Measurements from ENCODE around the gene REEP5.

Gene REEP5

DNA sequence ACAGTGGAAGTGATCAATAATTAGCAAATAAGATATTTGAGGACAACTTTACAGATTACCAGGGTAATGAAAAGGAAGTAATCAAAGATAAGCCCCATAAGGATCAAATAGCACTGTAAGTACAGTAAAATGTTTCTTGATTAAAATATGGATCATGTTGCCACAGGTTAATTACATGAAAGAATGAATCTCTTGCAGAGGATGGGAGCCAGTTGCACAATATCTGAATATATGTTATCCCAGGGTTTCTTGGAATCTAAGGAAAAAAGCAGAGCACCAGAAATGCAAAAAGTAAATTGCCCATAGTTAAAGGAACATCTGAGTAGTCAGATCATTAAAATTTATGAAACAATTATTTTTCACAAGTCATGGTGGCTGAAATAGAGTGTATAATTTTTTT, 74.7 kb downstream of the REEP5 start:
- ChIA-PET CTCF (no interaction called here), POLR2A (no interaction called here)
- no peak for DNase-seq (ENCODE audit: extremely low spot score)
- TF ChIP-seq FOXK2 (IDR thresholded peaks at IDR 0.05) (no peak), LEF1 (IDR thresholded peaks at IDR 0.05; ENCODE audit: borderline replicate concordance) (no peak), NFRKB (IDR thresholded peaks at IDR 0.05) (no peak), TARDBP (IDR thresholded peaks at IDR 0.05) (no peak), HDGF (IDR thresholded peaks at IDR 0.05; ENCODE audit: borderline replicate concordance) (no peak), SP1 (IDR thresholded peaks at IDR 0.05) (no peak), SUZ12 (IDR thresholded peaks at IDR 0.05) (no peak), CTBP1 (IDR thresholded peaks at IDR 0.05; ENCODE audit: borderline replicate concordance) (no peak), ZNF384 (IDR thresholded peaks at IDR 0.05) (no peak), L3MBTL2 (conservative IDR thresholded peaks at IDR 0.05) (no peak), ARNT (IDR thresholded peaks at IDR 0.05) (no peak)

GRCh38 chr5:112846556-112846955, 75.5 kb downstream of the REEP5 start:
- POLR2A ChIA-PET: interaction anchor here (0.8 kb wide), 1 partner anchor 14 kb away, joined by 3 read pairs; the partner anchor contains the start of gene SRP19
- no peak for TF ChIP-seq HDGF (IDR thresholded peaks at IDR 0.05; ENCODE audit: borderline replicate concordance)
- TF ChIP-seq ELF4 (IDR thresholded peaks at IDR 0.05): no peak
- TF ChIP-seq ZNF384 (IDR thresholded peaks at IDR 0.05): no peak
- CTCF ChIA-PET: no interaction called here
- no peak for DNase-seq (ENCODE audit: extremely low spot score)

DNA sequence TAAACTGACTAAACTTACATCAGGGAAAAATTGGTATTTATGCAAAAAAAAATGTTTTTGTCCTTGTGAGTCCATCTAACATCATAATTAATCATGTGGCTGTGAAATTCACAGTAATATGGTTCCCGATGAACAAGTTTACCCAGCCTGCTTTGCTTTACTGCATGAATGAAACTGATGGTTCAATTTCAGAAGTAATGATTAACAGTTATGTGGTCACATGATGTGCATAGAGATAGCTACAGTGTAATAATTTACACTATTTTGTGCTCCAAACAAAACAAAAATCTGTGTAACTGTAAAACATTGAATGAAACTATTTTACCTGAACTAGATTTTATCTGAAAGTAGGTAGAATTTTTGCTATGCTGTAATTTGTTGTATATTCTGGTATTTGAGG, 77.5 kb downstream of the REEP5 start:
- POLR2A ChIA-PET: no interaction called here
- CTCF ChIA-PET: no interaction called here

DNA sequence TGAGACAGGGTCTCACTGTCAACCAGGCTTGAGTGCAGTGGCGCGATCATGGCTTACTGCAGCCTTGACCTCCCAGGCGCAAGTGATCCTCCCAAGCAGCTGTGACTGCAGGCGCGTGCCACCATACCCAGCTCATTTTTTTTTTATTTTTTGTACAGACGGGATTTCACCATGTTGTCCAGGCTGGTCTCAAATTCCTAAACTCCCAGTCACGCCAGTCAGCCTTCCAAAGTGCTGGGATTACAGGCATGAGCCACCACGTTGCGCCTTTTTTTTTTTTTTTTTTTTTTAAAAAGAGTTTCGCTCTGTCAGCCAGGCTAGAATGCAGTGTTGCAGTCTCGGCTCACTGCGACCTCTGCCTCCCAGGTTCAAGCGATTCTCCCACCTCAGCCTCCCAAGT, 88.1 kb downstream of the REEP5 start:
- CTCF ChIA-PET: interaction anchor here (0.6 to 0.8 kb wide), 3 partner anchors 14 to 25 kb away, joined by 3 to 4 read pairs (median 4); no protein-coding TSS in a partner anchor
- POLR2A ChIA-PET: no interaction called here
- TF ChIP-seq LEF1 (IDR thresholded peaks at IDR 0.05; ENCODE audit: borderline replicate concordance) (no peak), ELF4 (IDR thresholded peaks at IDR 0.05) (no peak), SUZ12 (IDR thresholded peaks at IDR 0.05) (no peak), BHLHE40 (IDR thresholded peaks at IDR 0.05; ENCODE audit: borderline replicate concordance) (no peak), FOXM1 (IDR thresholded peaks at IDR 0.05; ENCODE audit: borderline replicate concordance) (no peak), NFRKB (IDR thresholded peaks at IDR 0.05) (no peak), HDGF (IDR thresholded peaks at IDR 0.05; ENCODE audit: borderline replicate concordance) (no peak), SP1 (IDR thresholded peaks at IDR 0.05) (no peak), TARDBP (IDR thresholded peaks at IDR 0.05) (no peak), L3MBTL2 (conservative IDR thresholded peaks at IDR 0.05) (no peak), FOXA1 (IDR thresholded peaks at IDR 0.05) (no peak), ZNF384 (IDR thresholded peaks at IDR 0.05) (no peak), CTBP1 (IDR thresholded peaks at IDR 0.05; ENCODE audit: borderline replicate concordance) (no peak), PKNOX1 (IDR thresholded peaks at IDR 0.05) (no peak), FOXK2 (IDR thresholded peaks at IDR 0.05) (no peak), ARNT (IDR thresholded peaks at IDR 0.05) (no peak)

More for the DNA sequence above, 77.5 kb downstream of the REEP5 start:
- TF ChIP-seq LEF1 (IDR thresholded peaks at IDR 0.05; ENCODE audit: borderline replicate concordance) (no peak), SP1 (IDR thresholded peaks at IDR 0.05) (no peak), ZNF384 (IDR thresholded peaks at IDR 0.05) (no peak), ARNT (IDR thresholded peaks at IDR 0.05) (no peak), NFRKB (IDR thresholded peaks at IDR 0.05) (no peak), BHLHE40 (IDR thresholded peaks at IDR 0.05; ENCODE audit: borderline replicate concordance) (no peak), TARDBP (IDR thresholded peaks at IDR 0.05) (no peak)
- DNase-seq (ENCODE audit: extremely low spot score): no peak

DNA sequence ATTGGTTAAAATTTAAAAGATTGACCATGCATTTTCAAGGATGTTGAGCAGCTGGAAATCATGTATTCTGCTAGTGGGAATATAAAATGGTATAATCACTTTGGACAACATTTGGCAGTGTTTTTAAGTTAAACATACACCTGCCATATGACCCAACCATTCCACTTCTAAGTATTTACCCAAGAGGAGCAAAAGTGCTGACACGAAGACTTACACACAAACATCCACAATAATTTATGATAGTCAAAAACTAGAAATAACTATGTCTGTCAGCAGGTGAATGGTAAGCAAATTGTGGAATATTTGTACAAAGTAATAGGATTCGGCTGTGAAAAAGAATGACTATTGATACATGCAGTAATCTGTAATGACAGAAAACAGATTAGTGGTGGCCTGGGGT, 91.6 kb downstream of the REEP5 start:
- POLR2A ChIA-PET: no interaction called here
- CTCF ChIA-PET: interaction anchor here (1.4 kb wide), 1 partner anchor 18 kb away, joined by 4 read pairs; no protein-coding TSS in a partner anchor
- no peak for DNase-seq (ENCODE audit: extremely low spot score)
- TF ChIP-seq HDGF (IDR thresholded peaks at IDR 0.05; ENCODE audit: borderline replicate concordance) (no peak), TARDBP (IDR thresholded peaks at IDR 0.05) (no peak), NFRKB (IDR thresholded peaks at IDR 0.05) (no peak), ELF4 (IDR thresholded peaks at IDR 0.05) (no peak), BHLHE40 (IDR thresholded peaks at IDR 0.05; ENCODE audit: borderline replicate concordance) (no peak), FOXA1 (IDR thresholded peaks at IDR 0.05) (no peak), ZNF384 (IDR thresholded peaks at IDR 0.05) (no peak), SP1 (IDR thresholded peaks at IDR 0.05) (no peak), SUZ12 (IDR thresholded peaks at IDR 0.05) (no peak), ARNT (IDR thresholded peaks at IDR 0.05) (no peak), CTBP1 (IDR thresholded peaks at IDR 0.05; ENCODE audit: borderline replicate concordance) (no peak), L3MBTL2 (conservative IDR thresholded peaks at IDR 0.05) (no peak), LEF1 (IDR thresholded peaks at IDR 0.05; ENCODE audit: borderline replicate concordance) (no peak), FOXK2 (IDR thresholded peaks at IDR 0.05) (no peak)

More for the DNA sequence above, 88.1 kb downstream of the REEP5 start:
- no peak for DNase-seq (ENCODE audit: extremely low spot score)
